Subcutaneous abdominal adipose tissue (tissue), 5 donors: ENCODE measurements around the gene DPYSL4.

ENCODE experiments used
- H3K27ac ChIP-seq: one replicate; pipeline ENCODE4 v1.7.0; 2013; ENCODE audit warnings: low read depth, mild to moderate bottlenecking, inconsistent platforms, low read length, moderate library complexity
- H3K27me3 ChIP-seq, 5 donors: one replicate each; pipeline ENCODE4 v1.7.0; 2013; ENCODE audit warnings: low read length in 5 of 5, inconsistent platforms in 1 of 5; ENCODE audit not compliant: control insufficient read depth in 5 of 5, insufficient read depth in 4 of 5
- H3K36me3 ChIP-seq, 5 donors: one replicate each; pipeline ENCODE4 v1.7.0; 2013; ENCODE audit warnings: low read length in 5 of 5; ENCODE audit not compliant: control insufficient read depth in 5 of 5, insufficient read depth in 5 of 5
- H3K4me1 ChIP-seq, 5 donors: one replicate each; pipeline ENCODE4 v1.7.0; 2013; ENCODE audit warnings: low read length in 5 of 5, mild to moderate bottlenecking in 3 of 5, moderate library complexity in 1 of 5; ENCODE audit not compliant: control insufficient read depth in 5 of 5, insufficient read depth in 5 of 5
- H3K4me3 ChIP-seq, 5 donors: one replicate each; pipeline ENCODE4 v1.7.0; 2013; ENCODE audit warnings: low read length in 5 of 5, low read depth in 1 of 5
- H3K9ac ChIP-seq, 5 donors: one replicate each; pipeline ENCODE4 v1.7.0; 2013; ENCODE audit warnings: low read length in 5 of 5, mild to moderate bottlenecking in 4 of 5, moderate library complexity in 3 of 5
- H3K9me3 ChIP-seq, 5 donors: one replicate each; pipeline ENCODE4 v1.7.0; 2013; ENCODE audit warnings: low read length in 5 of 5; ENCODE audit not compliant: control insufficient read depth in 5 of 5
- donor health status: healthy.
- donor health status: healthy.
- donor health status: healthy.
- donor health status: healthy.
- donor health status: healthy.

The DPYSL4 gene

GRCh38 chr10:132149917-132150316 lies 36.8 kb upstream of the DPYSL4 start:
- no peaks in the 10 kb centered on the region for H3K4me1 ChIP-seq
- H3K36me3 ChIP-seq = peaks cover 0 to 15% (median 5%) of the 10 kb centered on the region in 5 donors

GRCh38 chr10:132150777-132151176 lies 36.0 kb upstream of the DPYSL4 start:
- Histone ChIP-seq H3K9me3 (no peaks in the 10 kb centered on the region), H3K27me3 (peaks cover 0 to 5% (median 0%) of the 10 kb centered on the region in 5 donors), H3K27ac (no peak overlapping the region), H3K9ac (no peak overlapping the region), H3K4me1 (no peaks in the 10 kb centered on the region), H3K4me3 (no peak overlapping the region), H3K36me3 (peaks cover 0 to 15% (median 5%) of the 10 kb centered on the region in 5 donors)

More at GRCh38 chr10:132149917-132150316, 36.8 kb upstream of the DPYSL4 start:
- H3K9me3 ChIP-seq = no peaks in the 10 kb centered on the region
- peaks cover 0 to 5% (median 0%) of the 10 kb centered on the region in 5 donors for H3K27me3 ChIP-seq
- no peak overlapping the region for H3K9ac ChIP-seq
- no peak overlapping the region for H3K27ac ChIP-seq
- H3K4me3 ChIP-seq = no peak overlapping the region

GRCh38 chr10:132151286-132151950 lies 35.3 kb upstream of the DPYSL4 start:
- Histone ChIP-seq H3K4me3 (no peak overlapping the region), H3K27ac (no peak overlapping the region), H3K9ac (no peak overlapping the region), H3K27me3 (peaks cover 0 to 5% (median 0%) of the 10 kb centered on the region in 5 donors), H3K9me3 (no peaks in the 10 kb centered on the region), H3K4me1 (no peaks in the 10 kb centered on the region), H3K36me3 (peaks cover 0 to 15% (median 5%) of the 10 kb centered on the region in 5 donors)

- no peaks in the 10 kb centered on the region for H3K27me3 ChIP-seq
- no peak overlapping the region for H3K27ac ChIP-seq
- no peaks in the 10 kb centered on the region for H3K9me3 ChIP-seq
- H3K36me3 ChIP-seq = peaks cover 0 to 12% (median 5%) of the 10 kb centered on the region in 5 donors
- no peak overlapping the region for H3K4me3 ChIP-seq
- no peak overlapping the region for H3K9ac ChIP-seq
- H3K4me1 ChIP-seq = no peaks in the 10 kb centered on the region
These were observed 34.7 kb upstream of the DPYSL4 start for GRCh38 chr10:132151951-132152505.

- no peaks in the 10 kb centered on the region for H3K4me1 ChIP-seq
- peaks cover 0 to 11% (median 5%) of the 10 kb centered on the region in 5 donors for H3K36me3 ChIP-seq
- H3K27me3 ChIP-seq = no peaks in the 10 kb centered on the region
- no peaks in the 10 kb centered on the region for H3K9me3 ChIP-seq
- no peak overlapping the region for H3K4me3 ChIP-seq
- H3K27ac ChIP-seq = no peak overlapping the region
- H3K9ac ChIP-seq = no peak overlapping the region
These were observed 33.7 kb upstream of the DPYSL4 start for GRCh38 chr10:132152896-132153580.

- no peaks in the 10 kb centered on the region for H3K27me3 ChIP-seq
- no peak overlapping the region for H3K9ac ChIP-seq
- H3K36me3 ChIP-seq = peaks cover 0 to 11% (median 5%) of the 10 kb centered on the region in 5 donors
- no peaks in the 10 kb centered on the region for H3K9me3 ChIP-seq
- H3K27ac ChIP-seq = no peak overlapping the region
- no peaks in the 10 kb centered on the region for H3K4me1 ChIP-seq
- no peak overlapping the region for H3K4me3 ChIP-seq
These were observed 33.0 kb upstream of the DPYSL4 start for GRCh38 chr10:132153616-132154217.

GRCh38 chr10:132154440-132154839 lies 32.3 kb upstream of the DPYSL4 start:
- peaks cover 0 to 11% (median 5%) of the 10 kb centered on the region in 5 donors for H3K36me3 ChIP-seq
- H3K4me3 ChIP-seq = no peak overlapping the region

GRCh38 chr10:132154931-132155330 lies 31.8 kb upstream of the DPYSL4 start:
- H3K9me3 ChIP-seq = no peaks in the 10 kb centered on the region
- no peaks in the 10 kb centered on the region for H3K4me1 ChIP-seq
- no peak overlapping the region for H3K4me3 ChIP-seq
- H3K9ac ChIP-seq = no peak overlapping the region
- H3K27ac ChIP-seq = no peak overlapping the region
- peaks cover 0 to 10% (median 5%) of the 10 kb centered on the region in 5 donors for H3K36me3 ChIP-seq
- H3K27me3 ChIP-seq = no peaks in the 10 kb centered on the region

More at GRCh38 chr10:132154440-132154839, 32.3 kb upstream of the DPYSL4 start:
- H3K27me3 ChIP-seq = no peaks in the 10 kb centered on the region
- H3K27ac ChIP-seq = no peak overlapping the region
- H3K9me3 ChIP-seq = no peaks in the 10 kb centered on the region
- no peak overlapping the region for H3K9ac ChIP-seq
- no peaks in the 10 kb centered on the region for H3K4me1 ChIP-seq

- Histone ChIP-seq H3K4me1 (no peaks in the 10 kb centered on the region), H3K27me3 (no peaks in the 10 kb centered on the region), H3K9me3 (no peaks in the 10 kb centered on the region), H3K27ac (no peak overlapping the region), H3K4me3 (no peak overlapping the region), H3K9ac (no peak overlapping the region), H3K36me3 (peaks cover 0 to 8% (median 1%) of the 10 kb centered on the region in 5 donors)
These were observed 30.9 kb upstream of the DPYSL4 start for GRCh38 chr10:132155723-132156381.
